Measurements from ENCODE around the gene RASIP1. TPM values are rescaled to one million over a fixed set of nuclear protein-coding genes. Genes with fewer than 3 reads are reported as not detected.
"Not testable (repeated sequence)": the region's sequence is repeated elsewhere in the genome, so short reads cannot be mapped to it uniquely, and the experiment has no call there.

Gene RASIP1
- total RNA-seq, 1 experiment from 2014 or later: 1.5 TPM

- DNase-seq: not testable (repeated sequence)
These were observed 25.4 kb upstream of the RASIP1 start for GRCh38 chr19:48765816-48766215.

DNA sequence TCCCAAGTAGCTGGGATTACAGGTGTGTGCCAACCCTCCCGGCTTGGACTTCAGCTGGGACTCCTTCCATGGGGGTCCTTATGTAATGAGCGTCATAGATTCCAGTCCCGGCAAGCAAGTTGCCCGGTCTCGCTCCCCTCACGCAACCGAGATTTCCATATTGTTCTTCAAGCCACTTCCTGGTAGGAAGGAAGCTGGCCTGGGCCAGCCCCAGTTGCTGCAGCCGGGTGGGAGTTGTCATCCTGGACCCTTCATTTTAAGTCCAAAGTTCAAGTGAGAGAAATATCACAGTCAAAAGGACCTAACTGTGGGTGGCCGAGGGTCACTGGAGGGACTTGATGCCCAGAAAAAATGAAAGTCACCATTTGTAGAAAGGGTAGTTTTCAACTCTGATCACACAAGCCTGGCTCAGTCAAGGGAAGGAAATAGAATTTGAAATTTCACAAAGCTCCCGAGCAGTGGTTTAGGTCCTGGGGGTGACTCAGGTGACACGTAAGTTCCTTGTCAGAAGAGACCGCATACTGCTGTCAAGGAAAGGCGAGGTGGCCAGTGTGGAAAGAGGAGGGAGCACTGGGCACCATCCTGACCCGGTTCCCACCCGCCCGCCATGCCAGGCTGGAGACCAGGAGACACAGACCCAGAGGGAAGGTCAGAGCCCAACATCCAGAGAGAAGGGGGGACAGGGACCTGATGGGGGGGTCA, 20.2 kb upstream of the RASIP1 start:
- Histone ChIP-seq H3K27ac (no peak overlapping the region), H3K4me1 (no peaks in the 10 kb centered on the region), H3K9me3 (replicated peaks) (no peaks in the 10 kb centered on the region)

More at GRCh38 chr19:48765816-48766215, 25.4 kb upstream of the RASIP1 start:
- H3K27me3 ChIP-seq; H3K4me3 ChIP-seq; H3K27ac ChIP-seq; H3K36me3 ChIP-seq; H3K9me3 ChIP-seq (replicated peaks): not testable (repeated sequence)
- peaks cover 16% of the 10 kb centered on the region for H3K4me1 ChIP-seq

DNA sequence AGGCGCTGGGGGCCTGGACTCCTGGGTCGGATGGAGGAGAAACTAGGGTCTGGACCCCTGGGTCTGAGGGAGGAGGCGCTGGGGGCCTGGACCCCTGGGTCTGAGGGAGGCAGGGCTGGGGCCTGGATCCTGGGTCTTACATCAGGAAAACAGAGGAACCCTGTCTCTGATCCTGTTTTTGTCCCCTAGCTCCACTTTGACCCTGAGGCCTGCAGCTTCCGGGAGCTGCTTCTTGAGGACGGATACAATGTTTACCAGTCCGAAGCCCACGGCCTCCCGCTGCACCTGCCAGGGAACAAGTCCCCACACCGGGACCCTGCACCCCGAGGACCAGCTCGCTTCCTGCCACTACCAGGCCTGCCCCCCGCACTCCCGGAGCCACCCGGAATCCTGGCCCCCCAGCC, 17.3 kb upstream of the RASIP1 start:
- Histone ChIP-seq H3K4me1 (no peaks in the 10 kb centered on the region), H3K36me3 (no peaks in the 10 kb centered on the region), H3K27ac (no peak overlapping the region), H3K27me3 (no peaks in the 10 kb centered on the region), H3K4me3 (no peak overlapping the region), H3K9me3 (replicated peaks) (no peaks in the 10 kb centered on the region)
- no peak for DNase-seq

More for the DNA sequence above, 20.2 kb upstream of the RASIP1 start:
- H3K36me3 ChIP-seq: no peaks in the 10 kb centered on the region
- H3K4me3 ChIP-seq: no peak overlapping the region
- no peaks in the 10 kb centered on the region for H3K27me3 ChIP-seq
- no peak for DNase-seq

DNA sequence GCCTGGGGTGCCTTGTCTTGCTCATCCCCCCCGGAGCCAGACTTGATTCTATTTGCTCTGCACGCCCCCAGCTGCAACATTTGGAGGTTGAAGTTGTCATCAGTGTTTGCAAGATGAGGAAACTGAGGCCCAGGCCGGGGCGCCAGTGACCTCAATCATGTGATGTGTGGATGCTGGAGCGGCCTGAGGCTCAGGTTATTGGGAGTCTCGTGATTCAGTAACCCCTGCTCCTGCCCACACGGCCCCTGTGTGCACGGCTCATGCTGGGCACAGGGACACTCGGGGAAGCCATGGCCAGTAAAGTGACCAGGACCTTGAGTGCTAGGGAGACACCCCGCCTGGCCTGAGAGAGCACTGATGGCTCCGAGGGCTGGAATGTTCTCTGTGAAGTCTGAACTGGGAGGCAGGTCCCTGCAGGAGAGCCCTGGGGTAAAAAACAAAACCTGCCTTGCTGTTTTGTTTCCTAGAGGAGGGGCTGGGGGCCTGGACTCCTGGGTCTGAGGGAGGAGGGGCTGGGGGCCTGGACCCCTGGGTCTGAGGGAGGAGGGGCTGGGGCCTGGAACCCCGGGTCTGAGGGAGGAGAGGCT, 16.8 kb upstream of the RASIP1 start:
- H3K27me3 ChIP-seq: no peaks in the 10 kb centered on the region
- H3K27ac ChIP-seq: no peak overlapping the region
- no peak overlapping the region for H3K4me3 ChIP-seq
- H3K9me3 ChIP-seq (replicated peaks): no peaks in the 10 kb centered on the region
- DNase-seq: no peak
- H3K4me1 ChIP-seq: no peaks in the 10 kb centered on the region
- no peaks in the 10 kb centered on the region for H3K36me3 ChIP-seq

GRCh38 chr19:48756686-48757085, 16.3 kb upstream of the RASIP1 start:
- H3K27ac ChIP-seq: no peak overlapping the region
- no peak for DNase-seq
- H3K4me3 ChIP-seq: no peak overlapping the region
- no peaks in the 10 kb centered on the region for H3K27me3 ChIP-seq
- no peaks in the 10 kb centered on the region for H3K9me3 ChIP-seq (replicated peaks)
- H3K36me3 ChIP-seq: no peaks in the 10 kb centered on the region
- H3K4me1 ChIP-seq: no peaks in the 10 kb centered on the region

GRCh38 chr19:48756212-48756611, 15.8 kb upstream of the RASIP1 start:
- Histone ChIP-seq H3K4me1 (no peaks in the 10 kb centered on the region), H3K27me3 (no peaks in the 10 kb centered on the region), H3K36me3 (no peaks in the 10 kb centered on the region), H3K4me3 (no peak overlapping the region), H3K9me3 (replicated peaks) (no peaks in the 10 kb centered on the region), H3K27ac (no peak overlapping the region)
- no peak for DNase-seq

- H3K4me1 ChIP-seq: no peaks in the 10 kb centered on the region
- no peak overlapping the region for H3K4me3 ChIP-seq
- H3K36me3 ChIP-seq: no peaks in the 10 kb centered on the region
- no peak overlapping the region for H3K27ac ChIP-seq
- H3K9me3 ChIP-seq (replicated peaks): no peaks in the 10 kb centered on the region
- no peaks in the 10 kb centered on the region for H3K27me3 ChIP-seq
- DNase-seq: no peak
These were observed 15.4 kb upstream of the RASIP1 start for GRCh38 chr19:48755787-48756186.

DNA sequence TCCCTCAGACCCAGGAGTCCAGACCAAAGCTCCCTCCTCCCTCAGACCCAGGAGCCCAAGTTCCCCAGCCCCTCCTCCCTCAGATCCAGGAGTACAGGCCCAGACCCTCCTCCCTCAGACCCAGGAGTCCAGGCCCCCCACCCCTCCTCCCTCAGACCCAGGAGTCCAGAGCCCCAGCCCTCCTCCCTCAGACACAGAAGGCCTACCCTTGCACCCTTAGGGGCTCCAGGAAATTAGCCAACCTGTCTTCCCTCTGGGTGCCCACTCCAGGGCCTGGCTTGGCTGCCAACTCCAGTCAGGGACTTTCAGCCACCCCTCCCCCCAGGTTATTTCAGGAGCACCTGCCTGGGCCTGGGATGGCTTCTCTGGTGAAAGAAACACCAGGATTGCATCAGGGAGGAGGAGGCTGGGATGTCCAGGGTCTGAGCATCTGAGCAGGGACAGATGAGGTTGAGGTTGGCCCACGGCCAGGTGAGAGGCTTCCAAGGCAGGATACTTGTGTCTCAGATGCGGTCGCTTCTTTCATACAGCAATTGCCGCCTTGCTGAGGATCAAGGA, 14.8 kb upstream of the RASIP1 start, which contains the start of gene FGF21:
Gene FGF21, plus strand, starts transcription at position 441 of the 558 bp plus-strand sequence. CDS start 713 bp downstream, outside the sequence.
- DNase-seq: no peak
- H3K27ac ChIP-seq: no peak within 1 kb of the TSS

GRCh38 chr19:48752496-48753365, 12.3 kb upstream of the RASIP1 start, which contains the start of gene FUT1:
TSS of gene FUT1 (minus strand) at chr19:48752641. CDS start at chr19:48751281, 1,360 bp downstream.
- no peak for DNase-seq
- Histone ChIP-seq H3K9me3 (replicated peaks) (no peaks in the 10 kb centered on the region), H3K36me3 (no peaks in the 10 kb centered on the region), H3K4me3 (no peak within 1 kb of the TSS), H3K27ac (no peak within 1 kb of the TSS), H3K27me3 (no peaks in the 10 kb centered on the region), H3K4me1 (no peaks in the 10 kb centered on the region)

More for the DNA sequence above, 14.8 kb upstream of the RASIP1 start, which contains the start of gene FGF21:
- no peak within 1 kb of the TSS for H3K4me3 ChIP-seq
- no peaks in the 10 kb centered on the region for H3K4me1 ChIP-seq
- H3K27me3 ChIP-seq: no peaks in the 10 kb centered on the region
- H3K36me3 ChIP-seq: no peaks in the 10 kb centered on the region
- H3K9me3 ChIP-seq (replicated peaks): no peaks in the 10 kb centered on the region

DNA sequence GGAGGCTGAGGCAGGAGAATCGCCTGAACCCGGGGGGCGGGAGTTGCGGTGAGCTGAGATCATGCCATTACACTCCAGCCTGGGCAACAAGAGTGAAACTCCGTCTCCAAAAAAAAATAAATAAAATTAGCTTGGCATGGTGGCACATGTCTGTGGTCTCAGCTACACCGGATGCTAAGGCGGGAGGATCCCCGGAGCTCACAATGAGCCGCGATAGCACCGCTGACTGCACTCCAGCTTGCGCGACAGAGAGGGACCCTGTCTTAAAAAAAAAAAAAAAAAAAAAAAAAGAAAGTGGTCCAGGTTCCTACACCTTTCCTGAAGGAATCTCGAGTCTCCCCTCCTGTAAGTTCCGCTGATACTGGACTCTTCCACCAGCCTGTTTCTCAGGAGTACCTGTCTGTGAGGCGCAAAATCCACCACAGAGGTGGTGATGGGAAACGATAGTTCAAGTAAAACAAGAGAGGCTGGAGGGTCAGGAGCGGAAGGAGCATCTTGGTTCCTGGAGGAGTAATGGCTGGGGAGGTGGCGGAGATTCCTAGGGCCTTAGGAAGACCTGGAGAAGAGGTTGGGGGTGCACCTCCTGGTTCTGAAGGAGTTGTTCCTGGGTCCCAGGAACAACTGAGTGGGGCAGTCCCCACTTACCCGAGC, 11.6 kb upstream of the RASIP1 start:
- H3K36me3 ChIP-seq: no peaks in the 10 kb centered on the region
- H3K4me1 ChIP-seq: no peaks in the 10 kb centered on the region
- no peak overlapping the region for H3K4me3 ChIP-seq
- no peaks in the 10 kb centered on the region for H3K27me3 ChIP-seq
- DNase-seq: no peak
- no peaks in the 10 kb centered on the region for H3K9me3 ChIP-seq (replicated peaks)
- no peak overlapping the region for H3K27ac ChIP-seq

- Histone ChIP-seq H3K4me1 (no peaks in the 10 kb centered on the region), H3K27ac (no peak overlapping the region), H3K36me3 (no peaks in the 10 kb centered on the region), H3K4me3 (no peak overlapping the region), H3K9me3 (replicated peaks) (no peaks in the 10 kb centered on the region), H3K27me3 (no peaks in the 10 kb centered on the region)
- no peak for DNase-seq
These were observed 10.5 kb upstream of the RASIP1 start for GRCh38 chr19:48750771-48751504.

GRCh38 chr19:48750351-48750750, 9.9 kb upstream of the RASIP1 start:
- Histone ChIP-seq H3K4me1 (no peaks in the 10 kb centered on the region), H3K4me3 (no peak overlapping the region), H3K27ac (no peak overlapping the region), H3K9me3 (replicated peaks) (no peaks in the 10 kb centered on the region), H3K27me3 (no peaks in the 10 kb centered on the region), H3K36me3 (no peaks in the 10 kb centered on the region)
- no peak for DNase-seq

DNA sequence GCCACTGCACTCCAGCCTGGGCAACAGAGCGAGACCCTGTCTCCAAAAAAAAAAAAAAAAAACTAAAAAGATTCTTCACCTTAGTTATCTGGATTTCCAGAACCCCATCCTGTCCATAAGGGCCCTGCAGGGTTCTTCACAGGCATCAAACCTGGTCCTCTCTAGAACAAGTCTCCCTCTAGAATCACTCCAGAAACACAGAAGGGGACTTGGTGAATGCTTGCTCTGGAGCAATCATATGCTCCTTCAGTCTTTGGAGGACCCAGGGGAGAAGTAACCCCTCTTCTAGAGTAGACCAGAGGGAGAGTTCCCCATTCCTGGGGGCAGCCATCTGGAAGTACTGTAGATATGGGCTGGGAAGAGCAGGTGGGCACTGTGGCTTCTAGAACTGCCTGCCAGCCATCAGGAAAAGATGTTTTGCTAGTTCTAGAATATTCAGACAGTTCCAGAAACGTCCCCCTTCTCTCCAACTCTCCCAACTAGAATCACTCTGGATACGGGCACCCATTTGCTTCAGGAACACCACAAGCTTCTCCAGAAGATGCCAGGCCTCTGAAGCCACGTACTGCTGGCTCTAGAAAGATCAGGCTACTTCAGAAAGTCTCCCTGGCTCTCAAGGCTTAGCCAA, 9.3 kb upstream of the RASIP1 start:
- no peaks in the 10 kb centered on the region for H3K4me1 ChIP-seq
- no peaks in the 10 kb centered on the region for H3K9me3 ChIP-seq (replicated peaks)
- no peak for DNase-seq
- no peak overlapping the region for H3K4me3 ChIP-seq
- H3K27ac ChIP-seq: no peak overlapping the region
- no peaks in the 10 kb centered on the region for H3K36me3 ChIP-seq
- H3K27me3 ChIP-seq: no peaks in the 10 kb centered on the region
